GM12864 (cell line): ENCODE data around the gene C1QTNF1.

Experiments
- DNase-seq: peaks from one replicate; pipeline ENCODE4 v3.0.0-alpha.2; 2011; ENCODE audit warnings: low read depth
- H3K4me3 ChIP-seq: 2 replicates; pipeline ENCODE4 v1.5.1; 2011; ENCODE audit warnings: mild to moderate bottlenecking, low read depth, low read length, control low read depth
- CTCF ChIP-seq: IDR thresholded peaks from 2 replicates; pipeline ENCODE4 v1.5.1; 2011; ENCODE audit warnings: low read depth, mild to moderate bottlenecking, moderate library complexity, low read length, control low read depth, inconsistent platforms; ENCODE audit errors: missing control alignments

Gene C1QTNF1

GRCh38 chr17:79041041-79041570, 17.1 kb downstream of the C1QTNF1 start:
- DNase-seq: no peak
- no peak for TF ChIP-seq CTCF
- no peak overlapping the region for H3K4me3 ChIP-seq

- no peak for DNase-seq
- H3K4me3 ChIP-seq: no peak overlapping the region
- no peak for TF ChIP-seq CTCF
Measured at GRCh38 chr17:79041723-79042420, 17.9 kb downstream of the C1QTNF1 start.

GRCh38 chr17:79042421-79043190, 18.6 kb downstream of the C1QTNF1 start:
- peak; percentile 80 for TF ChIP-seq CTCF
- DNase-seq: no peak
- H3K4me3 ChIP-seq: no peak overlapping the region

GRCh38 chr17:79043191-79043930, 19.4 kb downstream of the C1QTNF1 start:
- no peak overlapping the region for H3K4me3 ChIP-seq
- no peak for TF ChIP-seq CTCF
- no peak for DNase-seq

GRCh38 chr17:79043931-79044320, 20.0 kb downstream of the C1QTNF1 start:
- TF ChIP-seq CTCF: no peak
- no peak for DNase-seq
- no peak overlapping the region for H3K4me3 ChIP-seq

GRCh38 chr17:79044462-79044861, 20.5 kb downstream of the C1QTNF1 start:
- H3K4me3 ChIP-seq: no peak overlapping the region
- no peak for TF ChIP-seq CTCF
- no peak for DNase-seq
